ENCODE measurements around the gene ERMP1.

GRCh38 chr9:5756633-5757032 is 76.3 kb downstream of the ERMP1 start:
- no peak for TF ChIP-seq POLR2A (IDR thresholded peaks at IDR 0.05; ENCODE audit: extremely low read depth, insufficient read length)
- TF ChIP-seq CTCF (IDR thresholded peaks at IDR 0.05; ENCODE audit: low read depth, low read length), result no peak
- TF ChIP-seq MAX (IDR thresholded peaks at IDR 0.05; ENCODE audit: low read depth, low read length), result no peak
